Measurements from ENCODE around the gene MYO1A.

The MYO1A gene

GRCh38 chr12:57085999-57086492, 36.1 kb upstream of the MYO1A start:
- no peaks in the 10 kb centered on the region for H3K9me3 ChIP-seq (replicated peaks; ENCODE audit: insufficient read depth, low read length)
- H3K79me2 ChIP-seq (ENCODE audit: low read length): no peaks in the 10 kb centered on the region
- H4K20me1 ChIP-seq (ENCODE audit: insufficient read depth, low read length): no peaks in the 10 kb centered on the region
- no peaks in the 10 kb centered on the region for H3K9me2 ChIP-seq (replicated peaks; ENCODE audit: insufficient read depth, low read length)
- no peaks in the 10 kb centered on the region for H3K36me3 ChIP-seq (replicated peaks; ENCODE audit: insufficient read depth, low read length)
- H3F3A ChIP-seq (ENCODE audit: insufficient read depth, low read length): peaks cover 19% of the 10 kb centered on the region
- no peak for TF ChIP-seq EZH2phosphoT487 (IDR thresholded peaks at IDR 0.05; ENCODE audit: low read length)
- no peak for TF ChIP-seq EZH2 (optimal IDR thresholded peaks at IDR 0.05; ENCODE audit: low read depth, low read length)
- no peak for TF ChIP-seq CTCF (IDR thresholded peaks at IDR 0.05; ENCODE audit: low read length)
- H3K4me1 ChIP-seq (ENCODE audit: low read length): peaks cover 6% of the 10 kb centered on the region; the same call in 1 of the 2 replicates
- H3K27me3 ChIP-seq (replicated peaks; ENCODE audit: insufficient read depth, low read length): no peaks in the 10 kb centered on the region
- peak overlapping the region; percentile 80 for H2AFZ ChIP-seq (ENCODE audit: low read length)
- peak overlapping the region; percentile 81; the same call in 1 of the 2 replicates for H3K4me3 ChIP-seq (ENCODE audit: low read length)
- DNase-seq: no peak
- H3K9ac ChIP-seq (ENCODE audit: low read length): peak overlapping the region; percentile 89; the same call in 1 of the 2 replicates
- H3K4me2 ChIP-seq (ENCODE audit: low read depth, low read length): peak overlapping the region; percentile 98
- H3K27ac ChIP-seq (ENCODE audit: low read length): peak overlapping the region; percentile 88; the same call in 1 of the 2 replicates

- Histone ChIP-seq H4K20me1 (ENCODE audit: insufficient read depth, low read length) (no peaks in the 10 kb centered on the region), H3K9ac (ENCODE audit: low read length) (no peak overlapping the region), H3K4me1 (ENCODE audit: low read length) (peaks cover 10% of the 10 kb centered on the region), H3K27me3 (replicated peaks; ENCODE audit: insufficient read depth, low read length) (no peaks in the 10 kb centered on the region), H3K9me2 (replicated peaks; ENCODE audit: insufficient read depth, low read length) (no peaks in the 10 kb centered on the region), H3K79me2 (ENCODE audit: low read length) (peaks cover 24% of the 10 kb centered on the region), H3K27ac (ENCODE audit: low read length) (no peak overlapping the region), H2AFZ (ENCODE audit: low read length) (no peak overlapping the region), H3K4me2 (ENCODE audit: low read depth, low read length) (no peak overlapping the region), H3K9me3 (replicated peaks; ENCODE audit: insufficient read depth, low read length) (no peaks in the 10 kb centered on the region), H3K36me3 (replicated peaks; ENCODE audit: insufficient read depth, low read length) (no peaks in the 10 kb centered on the region), H3F3A (ENCODE audit: insufficient read depth, low read length) (peaks cover 6% of the 10 kb centered on the region; the same call in 1 of the 2 replicates), H3K4me3 (ENCODE audit: low read length) (no peak overlapping the region)
- TF ChIP-seq CTCF (IDR thresholded peaks at IDR 0.05; ENCODE audit: low read length): no peak
- no peak for TF ChIP-seq EZH2 (optimal IDR thresholded peaks at IDR 0.05; ENCODE audit: low read depth, low read length)
- no peak for TF ChIP-seq EZH2phosphoT487 (IDR thresholded peaks at IDR 0.05; ENCODE audit: low read length)
- DNase-seq: no peak
These were observed 30.9 kb upstream of the MYO1A start for GRCh38 chr12:57080855-57081254.

GRCh38 chr12:57079821-57080220, 29.9 kb upstream of the MYO1A start:
- Histone ChIP-seq H3K79me2 (ENCODE audit: low read length) (peaks cover 27% of the 10 kb centered on the region), H3K27ac (ENCODE audit: low read length) (no peak overlapping the region; the same call in 1 of the 2 replicates), H3K9ac (ENCODE audit: low read length) (no peak overlapping the region), H2AFZ (ENCODE audit: low read length) (peak overlapping the region; percentile 72; the same call in 1 of the 2 replicates), H3K27me3 (replicated peaks; ENCODE audit: insufficient read depth, low read length) (no peaks in the 10 kb centered on the region), H3K9me3 (replicated peaks; ENCODE audit: insufficient read depth, low read length) (no peaks in the 10 kb centered on the region), H3K9me2 (replicated peaks; ENCODE audit: insufficient read depth, low read length) (no peaks in the 10 kb centered on the region), H3K4me3 (ENCODE audit: low read length) (peak overlapping the region; percentile 59; the same call in 1 of the 2 replicates), H4K20me1 (ENCODE audit: insufficient read depth, low read length) (no peaks in the 10 kb centered on the region), H3F3A (ENCODE audit: insufficient read depth, low read length) (peaks cover 6% of the 10 kb centered on the region; the same call in 1 of the 2 replicates), H3K4me2 (ENCODE audit: low read depth, low read length) (peak overlapping the region; percentile 79; the same call in 1 of the 2 replicates), H3K36me3 (replicated peaks; ENCODE audit: insufficient read depth, low read length) (no peaks in the 10 kb centered on the region), H3K4me1 (ENCODE audit: low read length) (peaks cover 8% of the 10 kb centered on the region)
- TF ChIP-seq CTCF (IDR thresholded peaks at IDR 0.05; ENCODE audit: low read length): no peak
- no peak for TF ChIP-seq EZH2phosphoT487 (IDR thresholded peaks at IDR 0.05; ENCODE audit: low read length)
- no peak for TF ChIP-seq EZH2 (optimal IDR thresholded peaks at IDR 0.05; ENCODE audit: low read depth, low read length)
- no peak for DNase-seq

Measured in MM.1S (cell line).